GM03348 (cell line): ENCODE measurements around the gene PRKAA2.

Experiments
- DNase-seq: peaks from one replicate; pipeline ENCODE4 v3.0.0; 2012; ENCODE audit warnings: low spot score

PRKAA2 gene

DNA sequence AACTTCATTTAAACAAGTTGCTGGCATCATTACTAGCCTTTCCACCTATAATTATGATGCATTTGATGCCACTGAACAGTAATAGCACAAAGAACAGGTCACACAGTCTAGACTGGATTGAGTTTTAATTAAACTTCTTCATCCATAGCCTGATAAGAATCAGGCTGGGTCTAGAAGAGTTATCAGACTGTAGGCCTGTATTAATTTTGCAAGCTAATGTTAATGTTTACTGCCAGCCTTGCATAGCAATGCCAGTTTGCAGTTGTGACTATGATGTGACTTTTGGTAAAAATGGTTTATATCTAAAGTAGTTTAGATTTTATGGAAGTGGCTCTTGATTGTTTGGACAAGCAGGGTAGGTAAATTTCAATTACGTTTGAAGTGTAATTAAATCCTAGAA is 68.0 kb downstream of the PRKAA2 start:
- DNase-seq: no peak

DNA sequence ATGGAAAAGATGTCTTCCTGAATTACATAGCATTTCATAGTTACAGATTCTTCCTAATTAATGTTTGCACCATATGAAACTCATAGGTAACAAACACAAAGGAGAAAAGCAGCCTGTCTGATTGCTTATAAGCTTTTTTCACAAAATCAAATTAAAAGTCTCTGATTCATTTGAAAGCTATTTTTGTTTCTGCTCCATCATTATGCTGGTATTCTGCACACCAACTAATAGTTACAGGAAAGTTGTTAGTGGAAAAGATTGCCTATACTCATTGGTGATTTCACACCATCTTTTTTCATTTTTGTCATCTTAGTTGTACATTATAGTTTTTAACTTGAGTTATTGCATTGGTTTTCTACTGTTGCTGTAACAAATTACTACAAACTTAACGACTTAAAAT is 70.0 kb downstream of the PRKAA2 start:
- peak; percentile 27 for DNase-seq

DNA sequence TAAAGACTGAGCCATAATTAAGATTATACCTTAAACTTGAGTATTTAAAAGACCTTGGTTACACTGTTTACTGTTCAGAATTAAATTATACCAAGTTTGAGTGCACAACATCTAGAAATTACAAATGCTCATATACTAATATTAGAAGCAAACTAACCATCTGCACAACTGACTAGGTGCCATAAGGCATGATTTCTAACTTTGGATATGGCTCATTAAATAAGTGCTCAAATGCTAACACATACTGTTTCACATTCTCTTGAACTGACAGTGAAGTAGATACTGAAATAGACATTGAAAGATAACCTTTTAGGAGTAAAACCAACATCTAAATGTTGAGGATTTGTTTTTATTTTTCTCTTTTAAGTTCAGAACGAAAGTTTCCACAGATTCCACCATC is 74.1 kb downstream of the PRKAA2 start:
- no peak for DNase-seq

DNA sequence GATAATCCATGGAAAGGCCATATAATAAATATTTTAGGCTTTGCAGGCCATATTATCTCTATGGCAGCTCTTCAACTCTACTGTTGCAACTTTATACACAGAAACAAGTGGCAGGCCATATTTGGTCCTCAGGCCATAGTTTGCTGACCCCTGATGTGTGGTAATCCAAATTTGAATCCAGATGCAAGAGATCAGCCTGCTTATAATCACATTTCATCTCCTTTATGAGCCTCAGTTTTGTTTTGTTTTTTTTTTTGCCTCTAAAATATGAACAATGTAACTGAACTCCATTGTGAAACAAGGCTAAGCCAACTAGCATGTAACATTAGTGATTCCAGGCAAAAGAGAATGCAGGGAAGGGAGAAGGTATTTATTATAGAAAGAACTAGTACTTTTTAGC is 81.6 kb downstream of the PRKAA2 start:
- DNase-seq: no peak

DNA sequence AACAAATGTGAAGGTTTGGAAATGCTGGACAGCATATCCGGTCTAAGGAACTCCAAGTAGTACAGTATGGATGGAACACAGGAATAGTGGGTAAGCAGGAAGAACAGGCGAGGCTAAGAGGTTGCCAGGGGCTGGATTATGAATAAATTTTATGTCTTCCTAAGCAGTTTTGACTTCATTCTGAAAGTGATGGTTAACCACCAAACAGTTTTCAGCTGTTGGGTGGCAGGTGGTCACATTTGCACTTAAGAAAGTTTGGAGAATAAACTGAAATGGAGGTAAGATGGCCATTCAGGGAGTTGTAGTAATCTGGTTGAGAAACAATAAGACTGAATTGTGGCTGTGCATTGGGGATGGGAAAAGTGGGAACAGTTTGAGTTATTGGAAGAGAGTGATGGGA is 83.8 kb downstream of the PRKAA2 start:
- DNase-seq: no peak

DNA sequence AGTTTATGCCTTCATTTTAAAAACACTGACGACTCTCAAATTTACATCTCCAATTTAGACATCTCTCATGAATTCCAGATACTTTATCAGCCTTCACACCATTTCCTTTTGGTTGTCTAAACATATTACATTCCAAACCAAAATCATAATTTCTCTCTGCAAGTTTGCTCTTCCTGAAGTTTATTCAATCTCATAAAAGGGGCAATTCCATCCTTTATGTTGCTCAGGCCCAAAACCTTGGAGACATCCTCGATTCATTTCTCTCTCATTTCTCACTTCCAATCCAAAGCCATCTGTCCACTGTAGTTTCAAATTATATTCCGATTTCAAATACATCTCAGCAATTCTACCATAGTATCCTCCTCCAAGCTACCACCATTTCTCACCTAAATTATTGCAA is 100.1 kb downstream of the PRKAA2 start:
- DNase-seq: no peak

DNA sequence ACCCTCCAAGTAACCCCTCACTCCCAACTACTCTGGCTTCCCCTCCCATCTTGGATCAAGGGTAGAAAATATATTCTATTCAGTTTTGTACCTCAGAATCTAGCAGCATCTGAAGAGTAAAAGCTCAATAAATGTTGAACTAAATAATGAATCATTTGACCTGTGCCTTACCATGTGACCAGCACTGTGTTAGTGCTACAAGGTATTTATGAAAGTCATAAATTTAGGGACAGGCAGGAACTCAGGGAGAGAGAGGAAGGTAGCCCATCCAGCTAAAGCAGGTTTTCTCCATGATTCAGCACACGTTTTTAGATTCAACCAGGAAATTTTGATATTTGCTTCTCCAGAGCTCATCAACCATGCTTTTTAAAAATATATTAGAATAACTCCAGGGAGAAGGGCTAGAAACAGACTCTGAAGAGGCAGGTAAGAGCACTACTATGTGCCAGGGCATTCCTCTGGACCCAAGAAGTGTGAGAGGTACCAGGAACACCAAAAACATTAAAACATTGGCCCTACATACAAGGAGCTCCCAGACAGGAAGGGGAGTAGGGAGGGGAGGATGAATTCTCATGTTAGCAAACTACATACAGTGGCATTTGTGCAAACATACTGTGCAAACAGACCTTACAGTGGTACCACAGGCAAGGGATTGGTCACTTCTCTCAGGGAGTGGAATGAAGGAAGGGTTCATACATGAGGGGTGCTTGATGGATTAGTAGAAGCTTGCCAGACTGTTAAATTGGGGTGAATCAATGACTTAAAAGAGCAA is 109.8 kb downstream of the PRKAA2 start:
- DNase-seq: no peak

DNA sequence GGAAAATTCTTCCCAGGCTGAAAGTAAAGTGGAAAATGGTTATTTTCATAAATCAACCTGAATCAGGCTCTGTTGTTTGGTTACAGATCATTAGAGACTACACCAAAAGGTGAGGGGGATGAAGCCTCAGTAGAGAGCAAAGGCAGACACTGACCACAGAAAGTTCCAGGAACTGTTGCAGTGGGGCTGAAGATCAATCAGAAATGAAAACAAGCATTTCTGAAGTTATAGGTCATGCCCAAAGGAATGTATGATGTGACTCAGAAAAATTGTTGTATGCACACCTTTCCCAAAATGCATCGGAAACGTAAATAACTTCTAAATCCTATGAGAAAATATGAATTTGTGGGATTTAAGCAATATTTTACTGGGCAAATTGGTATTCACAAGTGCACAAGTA is 110.8 kb downstream of the PRKAA2 start:
- no peak for DNase-seq

DNA sequence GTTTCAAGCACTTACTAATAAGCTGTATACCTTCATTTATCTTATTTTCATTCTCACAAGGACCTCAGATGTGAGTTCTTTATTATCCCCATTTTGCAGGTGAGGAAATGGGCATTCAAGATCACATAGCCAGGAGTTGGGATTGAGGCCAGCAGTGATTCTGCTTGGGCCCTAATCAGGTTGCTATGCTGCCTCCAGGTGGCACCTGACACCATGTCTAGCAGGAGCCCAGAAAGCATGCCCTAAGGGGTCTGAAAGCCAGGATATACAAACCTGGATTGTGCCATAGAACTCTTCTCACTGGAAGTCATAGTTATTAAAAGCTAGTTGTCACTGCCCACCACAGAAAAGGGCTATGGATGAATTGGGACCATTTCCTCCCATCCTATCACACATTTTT is 113.0 kb downstream of the PRKAA2 start:
- DNase-seq: no peak

DNA sequence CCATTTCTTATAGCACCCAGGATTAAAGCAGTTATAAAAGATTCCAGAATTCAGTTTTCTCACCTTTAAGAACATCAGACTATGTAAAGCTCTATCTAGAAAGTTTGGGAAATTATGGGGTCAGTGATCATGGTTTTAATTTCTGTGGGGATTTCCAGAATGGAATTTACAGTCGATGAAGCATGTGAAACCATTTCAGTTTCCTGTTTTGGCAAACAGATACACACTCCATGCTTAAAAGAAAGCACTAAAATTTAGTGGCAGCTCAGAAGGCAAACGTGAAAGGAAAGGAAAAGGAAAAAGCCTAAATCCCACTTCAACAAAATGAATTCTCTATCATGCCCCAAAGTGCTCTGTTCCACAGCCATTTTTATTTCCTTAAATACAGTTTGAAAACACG is 113.7 kb downstream of the PRKAA2 start:
- DNase-seq: no peak
